H1 (cell line): ENCODE measurements around the gene GPR179. TPM values are rescaled to one million over a fixed set of nuclear protein-coding genes. Genes with fewer than 3 reads are reported as not detected.

Experiments used
- CTCF ChIA-PET: fragments of 300-600 bp; sonication (Branson Sonifier 250); formaldehyde crosslinking; loops from one replicate; lab custom pipeline; 2021; ENCODE audit not compliant: partially characterized antibody; lab: Charles Lee
- POLR2A ChIA-PET: fragments of 300-600 bp; sonication (Branson Sonifier 250); formaldehyde crosslinking; loops from one replicate; lab custom pipeline; 2021; ENCODE audit warnings: inconsistent platforms; ENCODE audit not compliant: partially characterized antibody; lab: Charles Lee
- DNase-seq, 2 experiments: peaks; one replicate each; pipeline versions ENCODE4 v3.0.0 to v3.0.0-alpha.2; 2010 to 2022; ENCODE audit warnings: low spot score in 2 of 2, low read depth in 1 of 2, mixed read lengths in 1 of 2
- FAIRE-seq: peaks from 2 replicates; lab custom pipeline; 2011; peaks lifted over from hg19 to GRCh38; lab: Jason Lieb, UNC
- H2AFZ ChIP-seq: 2 replicates; pipeline ENCODE4 v1.8.1; 2012; ENCODE audit warnings: low read length, inconsistent platforms
- H2AK5ac ChIP-seq: 2 replicates; pipeline ENCODE4 v1.6.1; 2013; ENCODE audit warnings: low read depth, low read length
- H2BK120ac ChIP-seq: replicated peaks from 2 replicates; pipeline ENCODE3; 2013; ENCODE audit warnings: low read depth, low read length, inconsistent platforms
- H2BK12ac ChIP-seq: 2 replicates; pipeline ENCODE4 v1.6.1; 2013; ENCODE audit warnings: low read depth, low read length
- H2BK15ac ChIP-seq: 2 replicates; pipeline ENCODE4 v1.6.1; 2013; ENCODE audit warnings: low read length
- H2BK20ac ChIP-seq: 2 replicates; pipeline ENCODE4 v1.6.1; 2013; ENCODE audit warnings: low read length
- H2BK5ac ChIP-seq: 2 replicates; pipeline ENCODE4 v1.6.1; 2013; ENCODE audit warnings: low read depth, low read length
- H3K14ac ChIP-seq: 2 replicates; pipeline ENCODE4 v1.6.1; 2013; ENCODE audit warnings: inconsistent platforms; ENCODE audit not compliant: insufficient read length
- H3K18ac ChIP-seq: 2 replicates; pipeline ENCODE4 v1.6.1; 2013; ENCODE audit warnings: low read length; ENCODE audit errors: extremely low read depth
- H3K23ac ChIP-seq: 2 replicates; pipeline ENCODE4 v1.6.1; 2013; ENCODE audit warnings: inconsistent platforms; ENCODE audit not compliant: insufficient read length
- H3K23me2 ChIP-seq: 2 replicates; pipeline ENCODE4 v1.6.1; 2013; ENCODE audit warnings: low read depth, low read length
- H3K27ac ChIP-seq: 2 replicates; pipeline ENCODE4 v1.6.1; 2011; ENCODE audit warnings: low read depth, low read length, inconsistent platforms
- H3K27me3 ChIP-seq, 4 experiments: replicated peaks in 1 of 4; 1 replicate in 1 of 4; 2 replicates in 3 of 4; pipeline versions ENCODE4 v1.6.1 to v1.8.1; 2011 to 2013; ENCODE audit warnings: low read length in 3 of 4, mild to moderate bottlenecking in 3 of 4, inconsistent platforms in 2 of 4, mixed read lengths in 2 of 4, moderate library complexity in 1 of 4; ENCODE audit not compliant: control insufficient read depth in 3 of 4, insufficient read depth in 3 of 4; ENCODE audit errors: extremely low read depth in 1 of 4
- H3K36me3 ChIP-seq, 4 experiments: 2 replicates each; pipeline versions ENCODE4 v1.6.1 to v1.8.1; 2011 to 2013; ENCODE audit warnings: mild to moderate bottlenecking in 4 of 4, low read length in 3 of 4, moderate library complexity in 2 of 4, control low read depth in 1 of 4, inconsistent platforms in 1 of 4; ENCODE audit not compliant: insufficient read depth in 4 of 4, control insufficient read depth in 2 of 4
- H3K4ac ChIP-seq: replicated peaks from 2 replicates; pipeline ENCODE3; 2013; ENCODE audit warnings: low read length, low read depth, mixed read lengths, inconsistent platforms; ENCODE audit not compliant: insufficient read length
- H3K4me1 ChIP-seq, 4 experiments: replicated peaks in 1 of 4; 1 replicate in 1 of 4; 2 replicates in 3 of 4; pipeline versions ENCODE4 v1.6.1 to v1.8.1; 2011 to 2013; ENCODE audit warnings: low read length in 3 of 4, inconsistent platforms in 2 of 4, mixed read lengths in 1 of 4; ENCODE audit not compliant: insufficient read depth in 4 of 4, control insufficient read depth in 3 of 4
- H3K4me2 ChIP-seq, 2 experiments: 2 replicates each; pipeline versions ENCODE4 v1.6.1 to v1.8.1; 2011 to 2013; ENCODE audit warnings: low read depth in 2 of 2, low read length in 2 of 2, control low read depth in 1 of 2, inconsistent platforms in 1 of 2, mild to moderate bottlenecking in 1 of 2; ENCODE audit not compliant: insufficient read depth in 1 of 2
- H3K4me3 ChIP-seq, 4 experiments: fragments of 200-600, 300-600 bp in 1 of 4; sonication (generic), shearing (Covaris generic), sonication (Bioruptor Twin) in 1 of 4; 2 replicates each; pipeline versions ENCODE4 v1.5.1 to v1.8.1; 2011 to 2016; ENCODE audit warnings: low read length in 4 of 4, low read depth in 3 of 4, control low read depth in 2 of 4, inconsistent platforms in 2 of 4, mild to moderate bottlenecking in 2 of 4, mixed read lengths in 1 of 4, moderate library complexity in 1 of 4; ENCODE audit not compliant: insufficient read depth in 2 of 4; ENCODE audit errors: extremely low read depth in 1 of 4
- H3K56ac ChIP-seq: replicated peaks from 2 replicates; pipeline ENCODE3; 2013; ENCODE audit warnings: low read depth, mild to moderate bottlenecking, mixed read lengths, low read length, inconsistent platforms; ENCODE audit not compliant: insufficient read length
- H3K79me1 ChIP-seq: 2 replicates; pipeline ENCODE4 v1.6.1; 2013; ENCODE audit warnings: low read depth, low read length, control low read depth
- H3K79me2 ChIP-seq, 2 experiments: 2 replicates each; pipeline versions ENCODE4 v1.6.1 to v1.8.1; 2012 to 2013; ENCODE audit warnings: low read length in 2 of 2, mild to moderate bottlenecking in 2 of 2, inconsistent platforms in 1 of 2; ENCODE audit not compliant: insufficient read depth in 2 of 2, control insufficient read depth in 1 of 2
- H3K9ac ChIP-seq, 4 experiments: replicated peaks in 1 of 4; 1 replicate in 1 of 4; 2 replicates in 3 of 4; pipeline versions ENCODE4 v1.6.1 to v1.8.1; 2011 to 2013; ENCODE audit warnings: low read depth in 3 of 4, low read length in 3 of 4, control low read depth in 2 of 4, mild to moderate bottlenecking in 2 of 4, moderate library complexity in 2 of 4, inconsistent platforms in 1 of 4; ENCODE audit errors: extremely low read depth in 1 of 4
- H3K9me3 ChIP-seq, 2 experiments: 2 replicates each; pipeline versions ENCODE4 v1.6.1 to v1.8.1; 2012 to 2013; ENCODE audit warnings: mild to moderate bottlenecking in 2 of 2, moderate library complexity in 2 of 2, control low read depth in 1 of 2, inconsistent platforms in 1 of 2, low read depth in 1 of 2, low read length in 1 of 2, mixed read lengths in 1 of 2; ENCODE audit not compliant: insufficient read depth in 2 of 2
- H4K20me1 ChIP-seq, 2 experiments: replicated peaks in 1 of 2; 2 replicates each; pipeline versions ENCODE3 to v1.8.1; 2011 to 2013; ENCODE audit warnings: inconsistent platforms in 2 of 2, low read length in 2 of 2, mild to moderate bottlenecking in 1 of 2; ENCODE audit not compliant: insufficient read depth in 2 of 2, control insufficient read depth in 1 of 2
- H4K5ac ChIP-seq: 2 replicates; pipeline ENCODE4 v1.6.1; 2013; ENCODE audit warnings: low read length, low read depth, mixed read lengths, inconsistent platforms; ENCODE audit not compliant: insufficient read length
- H4K8ac ChIP-seq: 2 replicates; pipeline ENCODE4 v1.8.0; 2013; ENCODE audit warnings: mild to moderate bottlenecking, moderate library complexity, low read length, inconsistent platforms; ENCODE audit not compliant: insufficient read depth; ENCODE audit errors: extremely low read depth
- H4K91ac ChIP-seq: replicated peaks from 2 replicates; pipeline ENCODE3; 2013; ENCODE audit warnings: low read length, mixed read lengths, inconsistent platforms; ENCODE audit not compliant: insufficient read length
- POU5F1 ChIP-seq: IDR thresholded peaks from 2 replicates; pipeline ENCODE4 v1.6.1; 2011; ENCODE audit warnings: low read depth, mild to moderate bottlenecking, low read length, moderate library complexity
- SP2 ChIP-seq: IDR thresholded peaks from 2 replicates; pipeline ENCODE4 v1.6.1; 2012; ENCODE audit warnings: mild to moderate bottlenecking, low read length, inconsistent platforms
- WGBS, 2 experiments: shearing (Covaris generic) in 1 of 2; methylation state at CpG; one replicate each; pipeline versions ENCODE4 v1.1.6 to v1.1.7; 2013 to 2015; ENCODE audit warnings: low lambda C conversion rate in 2 of 2, mixed read lengths in 2 of 2, inconsistent platforms in 1 of 2, low coverage in 1 of 2, missing lambda C conversion rate in 1 of 2; ENCODE audit not compliant: insufficient replicate concordance in 2 of 2, insufficient coverage in 1 of 2, insufficient read length in 1 of 2; ENCODE audit errors: extremely low coverage in 1 of 2, missing lambda C conversion rate in 1 of 2; 5-methylcytosine and 5-hydroxymethylcytosine counted together
- polyA plus RNA-seq, 7 experiments: library from polyadenylated mRNA; depleted of rRNA in 3 of 7; stranded (reverse) in 5 of 7; unstranded in 2 of 7; fragments of >200 nt in 5 of 7; fragments of 200-250 nt in 2 of 7; gene quantifications; 1 replicate in 5 of 7; 2 replicates in 1 of 7; 4 replicates in 1 of 7; pipeline versions ENCODE4 v1.2.1 to v1.2.3, GENCODE V29; 2011 to 2013; ENCODE audit warnings: missing spikeins in 2 of 7, mixed read lengths in 2 of 7
- total RNA-seq: library from RNA; stranded (reverse); fragmentation: NEBNext Ultra II Directional; extraction: Animal tissue kit (Norgen Biotek cat#: 25700); gene quantifications from 2 replicates; pipeline ENCODE4 v1.2.1, GENCODE V29; 2021

Gene GPR179
- total and polyA plus RNA-seq, 2 of the 8 experiments (the other 6 are each of a cell fraction or from before 2014, with no cell fraction given), result 0.02 to 0.07 TPM

- Histone ChIP-seq H4K8ac (no peak overlapping the region), H3K4me3 (no peak overlapping the region), H3K27ac (no peak overlapping the region), H2BK12ac (no peak overlapping the region), H4K5ac (no peak overlapping the region), H2AFZ (no peak overlapping the region), H3K4me2 (no peak overlapping the region), H4K20me1 (peaks cover 0 to 3% of the 10 kb centered on the region in 2 experiments), H3K4ac (no peak overlapping the region), H2BK15ac (no peak overlapping the region), H4K91ac (no peak overlapping the region), H2AK5ac (no peak overlapping the region), H3K9me3 (no peaks in the 10 kb centered on the region), H3K4me1 (peaks cover 0 to 10% (median 7%) of the 10 kb centered on the region in 4 experiments; a peak in 4 of 7 replicates), H2BK5ac (no peak overlapping the region), H3K27me3 (no peaks in the 10 kb centered on the region), H3K79me1 (no peaks in the 10 kb centered on the region; the same call in 1 of the 2 replicates), H3K23me2 (no peaks in the 10 kb centered on the region), H3K14ac (no peak overlapping the region), H3K36me3 (peaks cover 5 to 30% (median 17%) of the 10 kb centered on the region in 4 experiments), H2BK20ac (no peak overlapping the region), H3K79me2 (no peaks in the 10 kb centered on the region), H3K56ac (no peak overlapping the region), H3K23ac (no peak overlapping the region), H2BK120ac (no peak overlapping the region), H3K18ac (no peak overlapping the region), H3K9ac (no peak overlapping the region)
- FAIRE-seq (no peak), DNase-seq (no peak)
- TF ChIP-seq POU5F1 (no peak), SP2 (no peak)
- ChIA-PET CTCF (interaction anchor here (0.6 to 14.8 kb wide), 11 partner anchors 9 to 1841 kb away, joined by 3 to 190 read pairs (median 4); partner anchors contain the start of gene SOCS7), POLR2A (interaction anchor here (1.6 to 4.9 kb wide), 5 partner anchors 10 to 127 kb away, joined by 4 to 28 read pairs (median 21); partner anchors contain the start of gene SOCS7)
- WGBS, 2 experiments, result 96% methylated on average over 3 of the region's 3 CpGs; no CpG with 5 or more reads in 1 of the 2 experiments
Observed at GRCh38 chr17:38324141-38324697, 19.5 kb downstream of the GPR179 start.
